ENCODE data around the gene SMTN.
"Not testable (repeated sequence)": the region's sequence is repeated elsewhere in the genome, so short reads cannot be mapped to it uniquely, and the experiment has no call there.

Gene SMTN

GRCh38 chr22:31069691-31070314, 11.3 kb upstream of the SMTN start:
- not testable (repeated sequence) for DNase-seq

DNA sequence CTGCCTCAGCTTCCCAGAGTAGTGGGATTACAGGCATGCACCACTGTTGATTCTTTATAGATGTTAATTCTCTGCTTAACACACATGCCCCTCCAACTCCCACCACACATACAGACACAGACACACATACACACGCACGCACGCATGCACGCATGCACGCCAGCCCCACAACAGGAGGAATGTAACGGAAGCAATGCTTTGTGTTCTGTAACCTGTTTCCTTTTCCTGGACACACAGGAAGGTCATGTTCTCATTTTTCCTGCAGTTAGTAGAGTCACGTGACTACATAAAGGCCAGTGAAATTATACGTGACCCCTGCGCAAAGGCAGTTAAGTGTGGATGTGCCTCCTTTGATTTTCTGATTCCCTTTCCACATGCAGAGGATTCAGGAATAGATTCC, 8.0 kb upstream of the SMTN start:
- not testable (repeated sequence) for DNase-seq

GRCh38 chr22:31073545-31074145, 7.5 kb upstream of the SMTN start:
- DNase-seq = not testable (repeated sequence)

DNA sequence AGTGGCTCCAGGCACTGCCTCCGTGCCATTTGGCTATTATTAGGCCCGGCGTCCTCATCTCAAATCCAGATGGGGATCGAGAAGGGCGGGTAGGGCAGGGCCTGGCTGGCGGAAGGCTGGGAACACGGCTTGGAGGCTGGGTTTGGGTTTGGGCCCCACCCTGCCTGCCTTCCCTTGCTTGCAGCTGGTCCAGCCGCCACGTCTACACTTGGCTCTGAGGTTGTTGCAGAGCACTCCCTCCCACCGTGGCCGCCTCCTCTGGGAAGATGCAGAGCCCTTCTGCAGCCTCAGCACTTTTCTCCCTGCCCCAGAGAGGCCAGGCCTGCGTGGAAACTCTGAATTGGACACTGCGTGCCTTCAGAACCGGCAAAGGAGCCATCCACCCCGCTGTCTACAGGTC, 5.2 kb upstream of the SMTN start:
- DNase-seq = no peak

- no peak for DNase-seq
Observed at GRCh38 chr22:31077681-31078080, 3.4 kb upstream of the SMTN start.

GRCh38 chr22:31078389-31078788, 2.7 kb upstream of the SMTN start:
- not testable (repeated sequence) for DNase-seq

DNA sequence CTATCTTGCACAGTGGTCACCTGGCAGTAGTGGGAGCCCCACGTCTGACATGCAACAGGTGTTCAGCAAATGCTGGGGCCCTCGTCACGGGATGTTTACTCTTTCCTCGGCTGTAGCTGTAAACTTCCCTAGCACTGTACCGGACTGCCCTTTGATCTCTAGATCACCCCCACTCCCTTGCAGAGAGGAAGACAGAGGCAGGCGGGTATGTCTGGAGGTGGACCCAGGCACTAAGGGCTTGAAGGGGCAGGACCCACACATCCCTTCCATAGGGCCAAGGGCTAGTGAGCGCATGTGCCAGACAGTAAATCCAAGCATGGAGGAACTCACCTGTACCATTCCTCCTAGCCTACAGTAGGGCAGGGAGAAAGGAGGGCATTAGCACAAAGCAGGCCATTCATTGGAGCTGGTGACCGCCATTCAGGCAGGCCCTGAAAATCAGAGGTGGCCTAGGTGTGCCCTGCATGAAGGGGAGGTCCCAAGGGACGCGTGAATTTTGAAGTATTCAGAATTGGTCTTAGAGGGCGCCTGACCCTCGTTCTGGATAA, 1.9 kb upstream of the SMTN start:
- DNase-seq = no peak

GRCh38 chr22:31080164-31080847, 812 bp upstream of the SMTN start:
- DNase-seq = no peak

- no peak for DNase-seq
Observed at GRCh38 chr22:31081963-31082605, 966 bp downstream of the SMTN start.

GRCh38 chr22:31082606-31083376, 1.7 kb downstream of the SMTN start:
- peak in 3 of 56 donors; percentile 17 to 25 (median 20) for DNase-seq

DNA sequence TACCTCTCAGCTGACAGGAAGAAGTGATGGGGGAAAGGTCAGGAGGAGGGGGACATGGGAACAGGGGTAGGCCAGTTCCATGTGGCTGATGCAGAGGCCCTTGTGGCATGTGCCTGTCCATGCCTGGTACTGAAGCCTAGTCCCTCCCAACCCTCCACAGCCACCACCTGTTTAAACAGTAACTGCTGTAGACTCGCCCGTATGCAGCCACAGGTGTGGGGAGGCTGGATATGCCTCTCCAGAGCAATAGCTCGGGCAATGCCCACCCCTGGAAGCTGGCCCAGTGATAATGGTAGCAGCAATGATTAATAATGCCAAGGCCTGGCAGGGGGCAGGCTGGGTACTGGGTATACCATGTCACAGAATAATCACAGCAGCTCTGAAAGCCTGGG, 2.3 kb downstream of the SMTN start:
- no peak for DNase-seq

DNA sequence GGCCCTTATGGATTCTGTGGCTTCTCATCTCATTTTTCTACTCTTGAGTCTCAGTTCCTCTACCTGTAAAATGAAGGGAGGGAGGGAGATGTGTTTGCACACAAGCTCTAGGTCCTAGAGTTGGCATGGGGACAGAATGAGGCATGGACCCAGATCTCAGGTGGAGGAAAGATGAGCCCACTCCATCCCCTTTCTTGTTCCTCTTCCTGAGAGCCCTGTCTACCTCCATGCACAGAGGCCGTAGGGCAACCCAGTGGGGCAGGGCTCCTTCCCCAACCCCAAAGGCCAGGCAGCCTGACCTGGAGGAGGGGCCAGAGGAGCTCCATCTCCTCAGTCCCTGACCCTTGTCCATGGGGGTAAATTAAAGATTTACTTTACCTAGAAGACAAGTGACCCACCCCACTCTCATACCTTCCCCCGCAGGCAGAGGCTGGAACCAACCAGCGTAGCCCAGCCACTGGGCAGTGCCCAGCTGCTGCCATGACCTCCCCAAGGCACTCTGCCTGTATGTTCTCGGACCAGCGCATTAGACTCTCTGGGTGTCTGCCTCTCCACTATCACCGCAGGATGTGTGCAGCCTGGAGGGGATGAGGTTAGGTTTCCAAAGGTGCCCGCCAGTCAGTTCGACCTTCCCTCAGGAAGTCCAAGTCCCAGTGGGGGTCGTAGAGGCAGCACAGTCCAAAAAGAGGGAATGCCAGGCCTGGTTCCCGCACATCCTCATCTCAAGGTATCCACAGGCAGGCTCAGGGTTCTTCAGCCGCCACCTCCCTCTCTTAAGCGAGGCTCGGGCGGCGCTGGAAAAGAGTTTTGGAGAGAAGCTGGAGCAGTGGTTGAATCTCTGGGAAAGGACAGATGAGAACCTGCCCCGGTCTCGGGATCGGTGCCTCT, 3.0 kb downstream of the SMTN start:
- no peak for DNase-seq

DNA sequence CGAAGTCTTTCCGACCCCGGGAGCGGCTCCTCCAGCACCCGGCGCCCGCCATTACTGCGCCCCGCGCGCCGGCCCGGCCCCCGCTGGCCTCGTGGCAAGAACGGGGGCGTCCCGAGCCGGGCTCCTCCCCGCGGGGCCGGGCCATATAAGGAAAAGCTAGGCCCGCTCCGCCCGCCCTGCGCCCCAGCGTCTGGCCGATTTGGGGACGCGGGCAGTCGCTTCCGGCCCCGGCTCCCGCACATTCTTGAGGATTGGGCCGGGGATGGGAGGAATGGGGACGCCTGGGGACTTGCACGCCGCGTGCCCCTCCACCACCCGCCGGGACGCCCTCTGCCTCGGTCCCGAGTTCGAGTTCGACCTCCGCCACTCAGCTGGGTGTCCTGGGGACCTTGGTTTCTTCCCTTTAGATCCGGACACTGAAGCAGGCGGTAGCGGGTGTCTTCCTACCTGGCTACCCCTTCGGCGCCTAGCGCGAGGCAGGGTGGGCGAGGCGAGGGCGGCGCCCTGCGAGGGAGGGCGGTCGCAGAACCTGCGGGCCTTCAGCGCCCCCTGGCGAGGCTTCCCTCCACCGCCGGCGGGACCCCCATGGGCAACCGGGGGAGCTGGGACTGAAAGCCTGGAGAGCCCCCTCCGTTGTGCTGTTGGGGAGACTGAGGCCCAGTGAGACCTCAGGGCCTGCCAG, 3.8 kb downstream of the SMTN start:
- DNase-seq = peak in 53 of 56 donors; percentile 35 to 89 (median 74)

DNA sequence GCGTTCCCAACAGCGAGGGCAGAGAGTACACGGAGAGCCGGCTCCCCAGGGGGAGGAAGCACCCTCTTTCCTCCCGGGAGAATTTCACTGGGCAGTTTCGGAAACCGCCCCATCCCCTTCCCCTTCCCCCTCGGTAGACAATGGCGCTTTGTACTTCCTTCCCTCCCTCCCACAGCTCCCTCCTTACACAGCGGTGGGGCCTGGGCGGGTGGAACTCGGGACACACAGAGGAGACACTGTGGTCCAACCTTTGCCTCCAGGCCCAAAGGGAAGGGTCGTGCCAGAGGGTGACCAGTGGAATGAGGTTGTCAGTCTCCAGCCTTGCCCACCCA, 4.3 kb downstream of the SMTN start:
- DNase-seq = peak in 50 of 56 donors; percentile 46 to 85 (median 74)

DNA sequence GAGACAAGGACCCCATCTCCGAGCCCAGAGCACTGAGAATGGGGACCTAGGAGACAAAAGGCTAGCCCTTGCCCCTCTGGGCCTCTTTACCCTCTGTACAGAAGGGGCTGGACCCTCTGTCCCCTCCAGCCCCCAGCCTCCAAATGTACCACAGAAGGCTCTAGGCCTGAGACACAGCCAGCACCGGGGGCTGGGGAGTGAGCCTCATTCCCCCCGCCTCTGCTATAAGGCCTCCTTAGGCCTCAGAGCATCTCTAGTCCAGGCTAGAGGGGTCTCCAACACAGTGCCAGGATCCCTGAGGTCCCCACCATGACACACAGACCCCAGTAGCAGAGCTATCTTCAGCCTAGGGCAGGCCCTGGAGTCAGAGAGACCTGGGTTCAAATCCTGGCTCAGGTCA, 4.8 kb downstream of the SMTN start:
- DNase-seq = no peak

GRCh38 chr22:31086703-31087330, 5.7 kb downstream of the SMTN start:
- DNase-seq = no peak

DNA sequence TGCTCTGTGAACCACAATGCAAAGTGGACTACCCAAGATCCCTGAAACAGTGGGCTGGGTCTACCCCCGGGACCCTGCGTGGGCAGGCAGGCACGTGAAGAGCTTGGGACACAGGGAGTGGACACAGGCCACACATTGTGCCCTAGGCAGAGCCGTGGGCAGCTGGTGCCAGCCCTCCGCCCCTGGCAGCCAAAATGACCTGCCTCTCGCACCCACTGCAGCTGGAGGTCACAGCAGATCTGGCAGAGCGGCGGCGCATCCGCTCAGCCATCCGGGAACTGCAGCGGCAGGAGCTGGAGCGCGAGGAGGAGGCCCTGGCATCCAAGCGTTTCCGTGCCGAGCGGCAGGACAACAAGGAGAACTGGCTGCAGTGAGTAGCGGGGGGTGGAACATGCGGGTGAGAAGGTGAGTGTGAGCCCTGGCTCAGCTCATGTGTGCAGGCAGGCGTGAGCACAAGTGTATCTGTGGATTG, 6.7 kb downstream of the SMTN start:
- DNase-seq = no peak

DNA sequence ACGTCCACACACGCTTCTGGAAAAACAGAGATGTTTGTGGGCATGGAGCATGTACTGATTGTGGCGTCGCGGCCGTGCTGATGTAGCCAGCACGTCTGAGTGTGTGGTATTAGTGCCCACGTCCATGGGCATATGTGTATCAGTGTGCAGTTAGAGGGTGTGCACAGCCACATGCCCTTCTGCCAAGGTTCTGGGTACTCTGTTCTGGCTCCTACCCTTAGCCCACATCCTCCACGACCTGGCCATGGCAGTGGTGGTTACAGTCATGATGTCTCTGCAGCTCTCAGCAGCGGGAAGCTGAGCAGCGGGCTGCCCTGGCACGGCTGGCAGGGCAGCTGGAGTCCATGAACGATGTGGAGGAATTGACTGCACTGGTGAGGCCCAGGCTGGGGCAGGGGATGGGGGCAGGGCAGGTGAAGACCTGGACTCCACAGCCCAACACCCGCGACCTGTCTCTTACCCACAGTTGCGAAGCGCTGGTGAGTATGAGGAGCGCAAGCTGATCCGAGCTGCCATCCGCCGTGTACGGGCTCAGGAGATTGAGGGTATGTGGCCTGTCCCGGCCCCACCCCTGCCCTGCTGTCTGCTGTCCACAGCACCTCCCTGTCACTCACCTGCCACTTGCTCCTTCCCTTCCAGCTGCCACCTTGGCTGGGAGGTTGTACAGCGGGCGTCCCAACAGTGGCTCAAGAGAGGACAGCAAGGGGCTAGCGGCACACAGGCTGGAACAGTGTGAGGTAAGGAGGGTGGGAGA, 7.3 kb downstream of the SMTN start:
- no peak for DNase-seq
